ENCODE measurements around the gene VSNL1. TPM values are rescaled to one million over a fixed set of nuclear protein-coding genes. Genes with fewer than 3 reads are reported as not detected.

The VSNL1 gene
- polyA plus RNA-seq, 1 experiment: 0.86 TPM

- Histone ChIP-seq H3K27me3 (ENCODE audit: control insufficient read depth, insufficient read depth, low read length) (no peaks in the 10 kb centered on the region), H3K9me3 (ENCODE audit: control insufficient read depth, insufficient read depth, low read length) (no peaks in the 10 kb centered on the region; the same call in 1 of the 2 replicates), H3K4me3 (ENCODE audit: low read depth, low read length) (no peak overlapping the region), H3K27ac (ENCODE audit: low read depth, low read length) (peak overlapping the region; percentile 39)
- TF ChIP-seq CTCF (IDR thresholded peaks at IDR 0.05; ENCODE audit: low read depth, low read length): no peak
- CTCF ChIA-PET: interaction anchor here (3.9 kb wide), 1 partner anchor 26 kb away, joined by 20 read pairs; no protein-coding TSS in a partner anchor
- POLR2A ChIA-PET: no interaction called here
- no peak for DNase-seq (ENCODE audit: low read depth, low spot score)
Observed at GRCh38 chr2:17620841-17621240, 80.3 kb downstream of the VSNL1 start.

- Histone ChIP-seq H3K4me3 (ENCODE audit: low read depth, low read length) (no peak overlapping the region), H3K9me3 (ENCODE audit: control insufficient read depth, insufficient read depth, low read length) (no peaks in the 10 kb centered on the region; the same call in 1 of the 2 replicates), H3K27me3 (ENCODE audit: control insufficient read depth, insufficient read depth, low read length) (no peaks in the 10 kb centered on the region), H3K27ac (ENCODE audit: low read depth, low read length) (no peak overlapping the region)
- CTCF ChIA-PET: interaction anchor here (1.9 to 3.9 kb wide), 2 partner anchors 25 to 49 kb away, joined by 5 to 20 read pairs; no protein-coding TSS in a partner anchor
- DNase-seq (ENCODE audit: low read depth, low spot score): no peak
- POLR2A ChIA-PET: no interaction called here
- no peak for TF ChIP-seq CTCF (IDR thresholded peaks at IDR 0.05; ENCODE audit: low read depth, low read length)
Observed at GRCh38 chr2:17621781-17622180, 81.3 kb downstream of the VSNL1 start.

- POLR2A ChIA-PET: no interaction called here
- H3K27ac ChIP-seq (ENCODE audit: low read depth, low read length): no peak overlapping the region
- no peak overlapping the region for H3K4me3 ChIP-seq (ENCODE audit: low read depth, low read length)
- H3K27me3 ChIP-seq (ENCODE audit: control insufficient read depth, insufficient read depth, low read length): no peaks in the 10 kb centered on the region
- no peak for DNase-seq (ENCODE audit: low read depth, low spot score)
- CTCF ChIA-PET: no interaction called here
- TF ChIP-seq CTCF (IDR thresholded peaks at IDR 0.05; ENCODE audit: low read depth, low read length): no peak
- peaks cover 5% of the 10 kb centered on the region for H3K9me3 ChIP-seq (ENCODE audit: control insufficient read depth, insufficient read depth, low read length)
Observed at GRCh38 chr2:17625446-17625845, 85.0 kb downstream of the VSNL1 start.

- H3K4me3 ChIP-seq (ENCODE audit: low read depth, low read length): no peak overlapping the region
- H3K27ac ChIP-seq (ENCODE audit: low read depth, low read length): no peak overlapping the region
- ChIA-PET CTCF (interaction anchor here (0.7 to 1.0 kb wide), 2 partner anchors 35 to 77 kb away, joined by 3 to 5 read pairs; no protein-coding TSS in a partner anchor), POLR2A (no interaction called here)
- no peak for TF ChIP-seq CTCF (IDR thresholded peaks at IDR 0.05; ENCODE audit: low read depth, low read length)
- no peak for DNase-seq (ENCODE audit: low read depth, low spot score)
- H3K9me3 ChIP-seq (ENCODE audit: control insufficient read depth, insufficient read depth, low read length): peaks cover 5% of the 10 kb centered on the region
- no peaks in the 10 kb centered on the region for H3K27me3 ChIP-seq (ENCODE audit: control insufficient read depth, insufficient read depth, low read length)
Observed at GRCh38 chr2:17626986-17627385, 86.5 kb downstream of the VSNL1 start.

GRCh38 chr2:17627434-17627833 lies 86.9 kb downstream of the VSNL1 start:
- ChIA-PET CTCF (interaction anchor here (0.7 to 3.7 kb wide), 3 partner anchors 19 to 76 kb away, joined by 3 to 15 read pairs (median 5); no protein-coding TSS in a partner anchor), POLR2A (no interaction called here)
- Histone ChIP-seq H3K27me3 (ENCODE audit: control insufficient read depth, insufficient read depth, low read length) (no peaks in the 10 kb centered on the region), H3K9me3 (ENCODE audit: control insufficient read depth, insufficient read depth, low read length) (peaks cover 5% of the 10 kb centered on the region), H3K27ac (ENCODE audit: low read depth, low read length) (no peak overlapping the region), H3K4me3 (ENCODE audit: low read depth, low read length) (no peak overlapping the region)
- no peak for TF ChIP-seq CTCF (IDR thresholded peaks at IDR 0.05; ENCODE audit: low read depth, low read length)
- DNase-seq (ENCODE audit: low read depth, low spot score): no peak

All from AG04450 (cell line).